HEK293T (cell line): ENCODE results near the gene PARP16.

Source experiments
- ARNT ChIP-seq: fragments of 450-650 bp; IDR thresholded peaks from 2 replicates; pipeline ENCODE4 v1.6.1; 2017; ENCODE audit warnings: mild to moderate bottlenecking
- BHLHE40 ChIP-seq: fragments of 450-650 bp; IDR thresholded peaks from 2 replicates; pipeline ENCODE4 v1.6.1; 2016; ENCODE audit warnings: mild to moderate bottlenecking, moderate library complexity, borderline replicate concordance
- CTBP1 ChIP-seq: fragments of 450-650 bp; IDR thresholded peaks from 2 replicates; pipeline ENCODE4 v1.6.1; 2016; ENCODE audit warnings: borderline replicate concordance
- FOXM1 ChIP-seq: fragments of 450-650 bp; IDR thresholded peaks from 2 replicates; pipeline ENCODE4 v1.6.1; 2017; ENCODE audit warnings: mild to moderate bottlenecking, borderline replicate concordance
- L3MBTL2 ChIP-seq: fragments of 450-650 bp; conservative IDR thresholded peaks from 2 replicates; pipeline ENCODE4 v1.6.1; 2016; ENCODE audit warnings: mild to moderate bottlenecking
- NFRKB ChIP-seq: fragments of 450-650 bp; IDR thresholded peaks from 2 replicates; pipeline ENCODE4 v1.6.1; 2016; ENCODE audit warnings: mild to moderate bottlenecking, moderate library complexity
- PKNOX1 ChIP-seq: fragments of 450-650 bp; IDR thresholded peaks from 2 replicates; pipeline ENCODE4 v1.6.1; 2016
- SP1 ChIP-seq: fragments of 450-650 bp; IDR thresholded peaks from 2 replicates; pipeline ENCODE4 v1.6.1; 2017
- SUZ12 ChIP-seq: fragments of 450-650 bp; IDR thresholded peaks from 2 replicates; pipeline ENCODE4 v1.6.1; 2016; ENCODE audit warnings: mild to moderate bottlenecking
- TARDBP ChIP-seq: fragments of 450-650 bp; IDR thresholded peaks from 2 replicates; pipeline ENCODE4 v1.6.1; 2016
- ZNF384 ChIP-seq: fragments of 450-650 bp; IDR thresholded peaks from 2 replicates; pipeline ENCODE4 v1.6.1; 2016

DNA sequence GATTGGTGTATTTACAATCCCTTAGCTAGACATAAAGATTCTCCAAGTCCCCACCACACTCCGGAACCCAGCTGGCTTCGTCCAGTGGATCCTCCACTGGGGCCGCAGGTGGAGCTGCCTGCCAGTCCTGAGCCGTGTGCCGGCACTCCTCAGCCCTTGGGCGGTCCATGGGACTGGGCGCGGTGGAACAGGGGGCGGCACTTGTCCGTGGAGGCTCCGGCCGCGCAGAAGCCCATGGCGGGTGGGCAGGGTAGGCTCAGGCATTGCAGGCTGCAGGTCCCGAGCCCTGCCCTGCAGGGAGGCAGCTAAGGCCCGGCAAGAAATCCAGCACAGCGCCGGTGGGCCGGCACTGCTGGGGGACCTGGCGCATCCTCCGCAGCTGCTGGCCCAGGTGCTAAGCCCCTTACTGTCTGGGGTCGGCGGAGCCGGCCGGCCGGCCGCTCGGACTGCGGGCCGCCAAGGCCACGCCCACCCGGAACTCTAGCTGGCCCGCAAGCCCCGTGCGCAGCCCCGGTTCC is 14.3 kb upstream of the PARP16 start:
- TF ChIP-seq SP1 (no peak), CTBP1 (no peak), ZNF384 (no peak), SUZ12 (no peak), BHLHE40 (no peak), TARDBP (no peak), ARNT (no peak), PKNOX1 (no peak), FOXM1 (no peak), NFRKB (no peak), L3MBTL2 (no peak)
